ENCODE data around the gene TMTC2.

DNA sequence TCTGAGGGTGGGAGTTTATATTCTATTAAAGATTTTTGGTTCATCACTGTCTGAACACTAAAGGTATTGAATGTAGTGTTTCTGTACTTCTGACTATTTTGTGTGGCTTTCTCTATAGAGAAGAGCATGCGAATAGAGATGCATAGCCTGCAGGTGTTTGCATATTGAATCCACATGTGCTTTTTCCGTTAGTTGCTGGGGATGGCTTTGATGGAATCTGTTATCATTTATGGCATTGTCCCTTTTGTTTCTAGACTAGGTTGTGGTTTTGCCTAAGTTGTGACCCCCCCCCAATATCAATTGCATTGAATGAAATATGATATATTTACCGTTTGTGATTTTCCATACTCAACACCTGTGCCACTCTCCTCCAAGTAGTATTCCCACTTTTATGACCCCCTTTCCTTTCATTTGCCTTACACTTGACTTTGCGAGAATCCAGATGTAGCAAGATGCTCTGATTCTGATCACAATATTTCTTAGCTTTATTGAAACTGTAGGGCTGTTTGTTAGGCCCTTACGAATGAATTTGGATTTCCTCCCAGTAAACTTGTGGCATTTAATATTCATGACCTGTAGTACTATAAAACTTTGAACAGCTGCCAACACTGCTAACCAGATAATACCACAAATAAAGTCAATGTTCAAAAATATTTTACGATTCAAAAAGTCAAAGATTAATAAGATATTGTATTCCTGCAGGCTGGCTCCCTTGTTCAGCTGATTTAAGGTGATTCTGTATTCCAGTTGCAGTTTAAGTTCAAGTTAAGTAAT is 176.4 kb downstream of the TMTC2 start:
- no peak for TF ChIP-seq EZH2 (IDR thresholded peaks at IDR 0.05; ENCODE audit: insufficient read depth, poor library complexity, severe bottlenecking)
- no peak for TF ChIP-seq EZH2phosphoT487 (IDR thresholded peaks at IDR 0.05; ENCODE audit: insufficient read depth, low read depth)

Data from GM23248 (cell line).